HEK293T (cell line): ENCODE measurements around the gene ATL3.
"Not testable (repeated sequence)": the region's sequence is repeated elsewhere in the genome, so short reads cannot be mapped to it uniquely, and the experiment has no call there.

Source experiments
- CTCF ChIA-PET: fragments of 350-600 bp; formaldehyde crosslinking; extraction: SDS; loops from one replicate; lab custom pipeline; 2021; ENCODE audit warnings: antibody characterized with exemption, inconsistent platforms; lab: Yijun Ruan, JAX
- POLR2A ChIA-PET: fragments of 350-600 bp; formaldehyde crosslinking; extraction: SDS; loops from one replicate; lab custom pipeline; 2020; ENCODE audit warnings: antibody characterized with exemption, inconsistent platforms; lab: Yijun Ruan, JAX
- DNase-seq: peaks from one replicate; pipeline ENCODE4 v3.0.0; 2012; ENCODE audit warnings: mixed read lengths; ENCODE audit errors: extremely low spot score
- ARNT ChIP-seq: fragments of 450-650 bp; IDR thresholded peaks from 2 replicates; pipeline ENCODE4 v1.6.1; 2017; ENCODE audit warnings: mild to moderate bottlenecking
- BHLHE40 ChIP-seq: fragments of 450-650 bp; IDR thresholded peaks from 2 replicates; pipeline ENCODE4 v1.6.1; 2016; ENCODE audit warnings: mild to moderate bottlenecking, moderate library complexity, borderline replicate concordance
- CTBP1 ChIP-seq: fragments of 450-650 bp; IDR thresholded peaks from 2 replicates; pipeline ENCODE4 v1.6.1; 2016; ENCODE audit warnings: borderline replicate concordance
- ELF4 ChIP-seq: fragments of 450-650 bp; IDR thresholded peaks from 2 replicates; pipeline ENCODE4 v1.6.1; 2017; ENCODE audit warnings: antibody characterized with exemption
- FOXA1 ChIP-seq: fragments of 450-650 bp; IDR thresholded peaks from 2 replicates; pipeline ENCODE4 v1.6.1; 2016; ENCODE audit warnings: mild to moderate bottlenecking
- FOXK2 ChIP-seq: fragments of 450-650 bp; IDR thresholded peaks from 2 replicates; pipeline ENCODE4 v1.6.1; 2016; ENCODE audit warnings: mild to moderate bottlenecking
- FOXM1 ChIP-seq: fragments of 450-650 bp; IDR thresholded peaks from 2 replicates; pipeline ENCODE4 v1.6.1; 2017; ENCODE audit warnings: mild to moderate bottlenecking, borderline replicate concordance
- HDGF ChIP-seq: fragments of 450-650 bp; IDR thresholded peaks from 2 replicates; pipeline ENCODE4 v1.6.1; 2017; ENCODE audit warnings: antibody characterized with exemption, borderline replicate concordance
- L3MBTL2 ChIP-seq: fragments of 450-650 bp; conservative IDR thresholded peaks from 2 replicates; pipeline ENCODE4 v1.6.1; 2016; ENCODE audit warnings: mild to moderate bottlenecking
- LEF1 ChIP-seq: fragments of 450-650 bp; IDR thresholded peaks from 2 replicates; pipeline ENCODE4 v1.6.1; 2017; ENCODE audit warnings: mild to moderate bottlenecking, borderline replicate concordance
- NFRKB ChIP-seq: fragments of 450-650 bp; IDR thresholded peaks from 2 replicates; pipeline ENCODE4 v1.6.1; 2016; ENCODE audit warnings: mild to moderate bottlenecking, moderate library complexity
- PKNOX1 ChIP-seq: fragments of 450-650 bp; IDR thresholded peaks from 2 replicates; pipeline ENCODE4 v1.6.1; 2016
- SP1 ChIP-seq: fragments of 450-650 bp; IDR thresholded peaks from 2 replicates; pipeline ENCODE4 v1.6.1; 2017
- SUZ12 ChIP-seq: fragments of 450-650 bp; IDR thresholded peaks from 2 replicates; pipeline ENCODE4 v1.6.1; 2016; ENCODE audit warnings: mild to moderate bottlenecking
- TARDBP ChIP-seq: fragments of 450-650 bp; IDR thresholded peaks from 2 replicates; pipeline ENCODE4 v1.6.1; 2016
- ZNF384 ChIP-seq: fragments of 450-650 bp; IDR thresholded peaks from 2 replicates; pipeline ENCODE4 v1.6.1; 2016

Gene ATL3

GRCh38 chr11:63660972-63661371 is 10.2 kb downstream of the ATL3 start:
- TF ChIP-seq LEF1 = no peak
- TF ChIP-seq ZNF384 = no peak
- TF ChIP-seq FOXA1 = no peak
- no peak for TF ChIP-seq L3MBTL2
- no peak for TF ChIP-seq FOXM1
- no peak for TF ChIP-seq CTBP1
- TF ChIP-seq PKNOX1 = no peak
- no peak for TF ChIP-seq SP1
- no peak for TF ChIP-seq BHLHE40
- TF ChIP-seq ELF4 = no peak
- TF ChIP-seq FOXK2 = no peak
- TF ChIP-seq NFRKB = no peak
- TF ChIP-seq ARNT = no peak
- no peak for TF ChIP-seq SUZ12
- ChIA-PET POLR2A (interaction anchor here (0.7 kb wide), 1 partner anchor 20 kb away, joined by 3 read pairs; the partner anchor contains the start of gene RTN3), CTCF (interaction anchor here (0.6 to 1.3 kb wide), 4 partner anchors 28 to 81 kb away, joined by 3 to 5 read pairs (median 4); no protein-coding TSS in a partner anchor)
- DNase-seq = no peak

DNA sequence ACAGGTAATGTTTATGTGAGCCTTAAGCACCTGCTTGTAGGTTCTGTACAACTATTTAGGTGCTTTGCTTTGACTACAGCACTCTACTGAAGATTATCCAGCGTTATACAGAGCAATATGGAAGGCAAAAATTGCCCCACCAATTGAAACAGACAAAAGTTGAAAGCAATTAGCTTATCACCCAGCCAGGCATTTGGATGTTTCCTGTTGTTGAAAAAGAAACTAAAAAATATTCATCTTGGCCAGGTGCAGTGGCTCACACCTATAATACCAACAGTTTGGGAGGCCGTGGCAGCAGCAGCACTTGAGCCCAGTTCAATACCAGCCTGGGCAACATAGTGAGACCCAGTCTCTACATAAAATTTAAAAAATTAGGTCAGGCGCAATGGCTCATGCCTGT is 18.5 kb downstream of the ATL3 start:
- CTCF ChIA-PET = no interaction called here
- POLR2A ChIA-PET = no interaction called here
- TF ChIP-seq CTBP1 = no peak
- TF ChIP-seq ARNT = no peak
- TF ChIP-seq HDGF = no peak
- no peak for TF ChIP-seq LEF1
- no peak for TF ChIP-seq SP1
- no peak for TF ChIP-seq ELF4
- TF ChIP-seq FOXA1 = no peak
- TF ChIP-seq NFRKB = no peak
- no peak for TF ChIP-seq BHLHE40
- TF ChIP-seq TARDBP = no peak
- no peak for TF ChIP-seq SUZ12
- no peak for TF ChIP-seq FOXM1
- no peak for TF ChIP-seq L3MBTL2
- no peak for TF ChIP-seq PKNOX1
- no peak for TF ChIP-seq ZNF384
- DNase-seq = no peak

DNA sequence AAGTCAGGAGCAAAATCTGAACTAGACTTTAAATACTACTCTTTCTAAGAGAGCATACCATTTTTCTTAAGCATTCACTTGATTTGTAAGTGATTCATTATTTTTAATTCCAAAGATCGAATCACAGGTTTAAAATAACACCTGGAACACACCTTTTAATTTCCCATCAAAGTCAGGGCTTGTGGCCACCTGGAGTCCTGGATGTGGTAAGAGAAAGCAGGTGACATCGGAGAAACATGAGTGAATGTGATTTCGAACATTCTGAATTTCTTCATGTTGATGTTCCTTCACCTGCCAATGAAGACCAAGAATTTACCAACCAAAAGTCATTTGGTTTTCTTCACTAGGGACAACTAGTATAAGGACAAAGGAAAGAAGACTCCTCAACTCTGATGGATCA is 28.0 kb downstream of the ATL3 start:
- POLR2A ChIA-PET = interaction anchor here (1.5 kb wide), 1 partner anchor 196 kb away, joined by 3 read pairs; the partner anchor contains the start of gene MARK2
- DNase-seq = no peak
- CTCF ChIA-PET = interaction anchor here (0.6 to 1.2 kb wide), 2 partner anchors 95 to 117 kb away, joined by 3 read pairs; no protein-coding TSS in a partner anchor
- TF ChIP-seq SP1 (no peak), HDGF (no peak), CTBP1 (no peak), ELF4 (no peak), ARNT (no peak), LEF1 (no peak), BHLHE40 (no peak), FOXK2 (no peak), FOXA1 (no peak), ZNF384 (no peak), TARDBP (no peak), SUZ12 (no peak)

- ChIA-PET CTCF (no interaction called here), POLR2A (interaction anchor here (1.5 kb wide), 1 partner anchor 197 kb away, joined by 3 read pairs; the partner anchor contains the start of gene MARK2)
- DNase-seq = no peak
- TF ChIP-seq HDGF (no peak), NFRKB (no peak), LEF1 (no peak), SUZ12 (no peak), CTBP1 (no peak), PKNOX1 (no peak), BHLHE40 (no peak), ELF4 (no peak), L3MBTL2 (no peak), FOXA1 (no peak), FOXM1 (no peak), TARDBP (no peak), FOXK2 (no peak), SP1 (no peak), ZNF384 (no peak), ARNT (no peak)
Observed at GRCh38 chr11:63641727-63642126, 29.4 kb downstream of the ATL3 start.

- TF ChIP-seq ZNF384 (0 out of 2 replicates have a peak, but pooled peaks have one; percentile 19), PKNOX1 (no peak), NFRKB (no peak), ELF4 (no peak), ARNT (no peak)
- CTCF ChIA-PET = interaction anchor here (0.7 to 1.3 kb wide), 5 partner anchors 33 to 176 kb away, joined by 3 to 6 read pairs (median 4); no protein-coding TSS in a partner anchor
- POLR2A ChIA-PET = no interaction called here
- no peak for DNase-seq
Observed at GRCh38 chr11:63639199-63639832, 31.9 kb downstream of the ATL3 start.

GRCh38 chr11:63638436-63638835 is 32.7 kb downstream of the ATL3 start:
- CTCF ChIA-PET = interaction anchor here (0.6 to 1.3 kb wide), 4 partner anchors 78 to 250 kb away, joined by 3 to 6 read pairs (median 4); no protein-coding TSS in a partner anchor
- DNase-seq, POLR2A ChIA-PET: not testable (repeated sequence)
